Coronary artery (tissue), 2 donors: Measurements from ENCODE around the gene EME2.
A peak's percentile ranks its signal among the peaks of the same experiment; 100 is the strongest.

ENCODE experiments used
- DNase-seq: peaks from one replicate; pipeline ENCODE4 v3.0.0-alpha.2; 2017; ENCODE audit warnings: low spot score
- H3K27ac ChIP-seq, 2 donors: fragments of 200-600 bp; sonication (generic); one replicate each; pipeline ENCODE4 v1.5.1; 2016 to 2019
- H3K4me3 ChIP-seq: fragments of 200-600 bp; sonication (generic); 2 replicates; pipeline ENCODE4 v1.5.1; 2016; ENCODE audit warnings: mild to moderate bottlenecking, moderate library complexity
- TF ChIP-seq, protein P1 (sequence below): fragments of 200-600 bp; sonication (generic); IDR thresholded peaks from one replicate; pipeline ENCODE4 v1.5.1; 2019; ENCODE audit warnings: antibody characterized with exemption

EME2 gene

GRCh38 chr16:1771188-1771863 is 1.3 kb upstream of the EME2 start, which contains the start of gene NME3:
TSS of gene NME3 (minus strand) at chr16:1771543. CDS start at chr16:1771534, 9 bp downstream.
- TF ChIP-seq, protein P1, sequence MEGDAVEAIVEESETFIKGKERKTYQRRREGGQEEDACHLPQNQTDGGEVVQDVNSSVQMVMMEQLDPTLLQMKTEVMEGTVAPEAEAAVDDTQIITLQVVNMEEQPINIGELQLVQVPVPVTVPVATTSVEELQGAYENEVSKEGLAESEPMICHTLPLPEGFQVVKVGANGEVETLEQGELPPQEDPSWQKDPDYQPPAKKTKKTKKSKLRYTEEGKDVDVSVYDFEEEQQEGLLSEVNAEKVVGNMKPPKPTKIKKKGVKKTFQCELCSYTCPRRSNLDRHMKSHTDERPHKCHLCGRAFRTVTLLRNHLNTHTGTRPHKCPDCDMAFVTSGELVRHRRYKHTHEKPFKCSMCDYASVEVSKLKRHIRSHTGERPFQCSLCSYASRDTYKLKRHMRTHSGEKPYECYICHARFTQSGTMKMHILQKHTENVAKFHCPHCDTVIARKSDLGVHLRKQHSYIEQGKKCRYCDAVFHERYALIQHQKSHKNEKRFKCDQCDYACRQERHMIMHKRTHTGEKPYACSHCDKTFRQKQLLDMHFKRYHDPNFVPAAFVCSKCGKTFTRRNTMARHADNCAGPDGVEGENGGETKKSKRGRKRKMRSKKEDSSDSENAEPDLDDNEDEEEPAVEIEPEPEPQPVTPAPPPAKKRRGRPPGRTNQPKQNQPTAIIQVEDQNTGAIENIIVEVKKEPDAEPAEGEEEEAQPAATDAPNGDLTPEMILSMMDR, result no peak
- Histone ChIP-seq H3K27ac (peak within 1 kb of the TSS; percentile 82 to 91), H3K4me3 (peak within 1 kb of the TSS; percentile 98)
- no peak for DNase-seq

- no peak for DNase-seq
- TF ChIP-seq, protein P1, result no peak
- H3K4me3 ChIP-seq, result peak overlapping the region; percentile 98
- H3K27ac ChIP-seq, result peak overlapping the region; percentile 82 to 91
Observed at GRCh38 chr16:1771864-1772361, 697 bp upstream of the EME2 start.

- Histone ChIP-seq H3K4me3 (peak within 1 kb of the TSS; percentile 98), H3K27ac (peak within 1 kb of the TSS; percentile 82 to 91)
- no peak for DNase-seq
- TF ChIP-seq, protein P1, result peak; percentile 68
Observed at GRCh38 chr16:1772908-1773702, 495 bp downstream of the EME2 start, which contains the start of gene MRPS34. TSS of gene MRPS34 (minus strand) at chr16:1773134. CDS start at chr16:1773119, 15 bp downstream.

GRCh38 chr16:1773703-1774447 is 1.3 kb downstream of the EME2 start:
- TF ChIP-seq, protein P1, result no peak
- DNase-seq, result no peak
- peak overlapping the region; percentile 76 to 91 for H3K27ac ChIP-seq
- peak overlapping the region; percentile 98 for H3K4me3 ChIP-seq

- Histone ChIP-seq H3K4me3 (peak overlapping the region; percentile 98), H3K27ac (peak overlapping the region in 1 of 2 donors; percentile 91)
- TF ChIP-seq, protein P1, result no peak
- no peak for DNase-seq
Observed at GRCh38 chr16:1774448-1774780, 1.8 kb downstream of the EME2 start.

- no peak for DNase-seq
- TF ChIP-seq, protein P1, result no peak
- H3K27ac ChIP-seq, result no peak overlapping the region
- no peak overlapping the region for H3K4me3 ChIP-seq
Observed at GRCh38 chr16:1775006-1775845, 2.6 kb downstream of the EME2 start.
